ENCODE measurements around the gene DNAH2.

GRCh38 chr17:7830616-7831015 lies 113.1 kb downstream of the DNAH2 start:
- TF ChIP-seq POLR2A (IDR thresholded peaks at IDR 0.05), result no peak
- TF ChIP-seq, protein P1, sequence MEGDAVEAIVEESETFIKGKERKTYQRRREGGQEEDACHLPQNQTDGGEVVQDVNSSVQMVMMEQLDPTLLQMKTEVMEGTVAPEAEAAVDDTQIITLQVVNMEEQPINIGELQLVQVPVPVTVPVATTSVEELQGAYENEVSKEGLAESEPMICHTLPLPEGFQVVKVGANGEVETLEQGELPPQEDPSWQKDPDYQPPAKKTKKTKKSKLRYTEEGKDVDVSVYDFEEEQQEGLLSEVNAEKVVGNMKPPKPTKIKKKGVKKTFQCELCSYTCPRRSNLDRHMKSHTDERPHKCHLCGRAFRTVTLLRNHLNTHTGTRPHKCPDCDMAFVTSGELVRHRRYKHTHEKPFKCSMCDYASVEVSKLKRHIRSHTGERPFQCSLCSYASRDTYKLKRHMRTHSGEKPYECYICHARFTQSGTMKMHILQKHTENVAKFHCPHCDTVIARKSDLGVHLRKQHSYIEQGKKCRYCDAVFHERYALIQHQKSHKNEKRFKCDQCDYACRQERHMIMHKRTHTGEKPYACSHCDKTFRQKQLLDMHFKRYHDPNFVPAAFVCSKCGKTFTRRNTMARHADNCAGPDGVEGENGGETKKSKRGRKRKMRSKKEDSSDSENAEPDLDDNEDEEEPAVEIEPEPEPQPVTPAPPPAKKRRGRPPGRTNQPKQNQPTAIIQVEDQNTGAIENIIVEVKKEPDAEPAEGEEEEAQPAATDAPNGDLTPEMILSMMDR (IDR thresholded peaks at IDR 0.05), result no peak
